KMS-11 (cell line): Measurements from ENCODE around the gene CEND1.

Experiments used
- H2AFZ ChIP-seq: fragments of 200-600 bp; sonication (generic); 2 replicates; pipeline ENCODE4 v1.6.1; 2016; ENCODE audit warnings: antibody characterized with exemption, mixed run types, low read depth
- H3K27ac ChIP-seq: fragments of 200-600 bp; sonication (generic); 2 replicates; pipeline ENCODE4 v1.6.1; 2016; ENCODE audit warnings: mild to moderate bottlenecking, mixed run types
- H3K27me3 ChIP-seq: fragments of 200-600 bp; sonication (generic); 2 replicates; pipeline ENCODE4 v1.6.1; 2017; ENCODE audit warnings: mild to moderate bottlenecking, low read depth, mixed run types, moderate library complexity; ENCODE audit not compliant: insufficient read depth
- H3K36me3 ChIP-seq: fragments of 200-600 bp; sonication (generic); 2 replicates; pipeline ENCODE4 v1.6.1; 2017; ENCODE audit warnings: mild to moderate bottlenecking, mixed run types; ENCODE audit not compliant: insufficient read depth
- H3K4me1 ChIP-seq: fragments of 200-600 bp; sonication (generic); 2 replicates; pipeline ENCODE4 v1.6.1; 2016; ENCODE audit warnings: mild to moderate bottlenecking, low read depth, mixed run types; ENCODE audit not compliant: poor library complexity, severe bottlenecking
- H3K4me2 ChIP-seq: fragments of 200-600 bp; sonication (generic); 2 replicates; pipeline ENCODE4 v1.7.0; 2016; ENCODE audit warnings: mild to moderate bottlenecking, mixed run types
- H3K4me3 ChIP-seq: fragments of 200-600 bp; sonication (generic); IDR thresholded peaks from 2 replicates; pipeline ENCODE4 v1.6.1; 2017; ENCODE audit warnings: low read depth, low read length, mixed read lengths; ENCODE audit not compliant: insufficient read depth
- H3K79me2 ChIP-seq: fragments of 200-600 bp; sonication (generic); 2 replicates; pipeline ENCODE4 v1.6.1; 2016; ENCODE audit warnings: low read depth, mixed run types; ENCODE audit not compliant: insufficient read depth
- H3K9ac ChIP-seq: fragments of 200-600 bp; sonication (generic); 2 replicates; pipeline ENCODE4 v1.6.1; 2016; ENCODE audit warnings: mild to moderate bottlenecking, mixed run types
- H4K20me1 ChIP-seq: fragments of 200-600 bp; sonication (generic); 2 replicates; pipeline ENCODE4 v1.6.1; 2016; ENCODE audit warnings: mild to moderate bottlenecking, mixed run types; ENCODE audit not compliant: insufficient read depth
- TF ChIP-seq, protein P1 (sequence below): fragments of 200-600 bp; sonication (generic); conservative IDR thresholded peaks from 2 replicates; pipeline ENCODE4 v1.6.1; 2017; ENCODE audit warnings: low read depth, mild to moderate bottlenecking, antibody characterized with exemption, low read length, moderate library complexity, mixed read lengths

Gene CEND1

DNA sequence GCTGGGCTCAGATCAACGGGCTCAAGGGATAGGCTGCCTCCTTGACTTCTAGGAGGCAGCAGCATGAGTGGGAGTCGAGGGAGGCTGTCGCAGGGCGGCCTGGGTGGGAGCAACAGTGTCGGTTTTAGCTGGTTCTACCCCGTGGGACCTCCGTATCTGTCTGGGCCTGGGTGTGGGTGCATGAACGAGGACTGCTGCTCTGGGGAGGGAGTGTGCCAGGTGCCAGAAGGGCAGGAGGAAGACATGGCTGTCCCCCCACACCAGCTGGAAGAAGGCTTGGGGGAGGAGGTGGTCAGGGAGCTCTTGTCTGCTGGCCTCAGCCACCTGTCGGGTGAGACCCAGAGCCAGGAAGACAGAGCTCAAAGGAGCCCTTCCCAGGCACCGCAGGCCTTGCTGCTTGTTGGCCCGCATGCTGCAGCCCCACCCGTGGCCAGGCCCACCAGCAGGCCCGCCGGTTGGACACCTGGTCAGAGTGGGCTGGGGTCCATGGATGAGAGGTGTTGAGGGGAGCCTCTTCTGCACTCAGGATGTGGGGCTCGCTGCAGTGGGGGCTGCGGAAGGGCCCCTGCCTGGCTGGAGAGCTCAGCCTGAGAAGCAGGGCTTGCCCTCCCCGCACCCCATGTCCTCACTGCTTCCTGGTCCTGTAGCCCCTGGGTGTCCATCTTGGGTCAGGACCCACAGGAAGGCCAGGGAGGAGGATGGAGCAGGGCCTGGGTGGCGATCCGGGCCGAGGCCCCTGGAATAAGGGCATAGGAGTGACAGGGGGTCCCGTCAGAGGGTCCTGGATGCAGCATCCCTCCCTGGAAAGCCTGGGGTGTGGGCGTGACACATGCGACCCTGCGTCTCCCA is 3.4 kb downstream of the CEND1 start:
- TF ChIP-seq, protein P1, sequence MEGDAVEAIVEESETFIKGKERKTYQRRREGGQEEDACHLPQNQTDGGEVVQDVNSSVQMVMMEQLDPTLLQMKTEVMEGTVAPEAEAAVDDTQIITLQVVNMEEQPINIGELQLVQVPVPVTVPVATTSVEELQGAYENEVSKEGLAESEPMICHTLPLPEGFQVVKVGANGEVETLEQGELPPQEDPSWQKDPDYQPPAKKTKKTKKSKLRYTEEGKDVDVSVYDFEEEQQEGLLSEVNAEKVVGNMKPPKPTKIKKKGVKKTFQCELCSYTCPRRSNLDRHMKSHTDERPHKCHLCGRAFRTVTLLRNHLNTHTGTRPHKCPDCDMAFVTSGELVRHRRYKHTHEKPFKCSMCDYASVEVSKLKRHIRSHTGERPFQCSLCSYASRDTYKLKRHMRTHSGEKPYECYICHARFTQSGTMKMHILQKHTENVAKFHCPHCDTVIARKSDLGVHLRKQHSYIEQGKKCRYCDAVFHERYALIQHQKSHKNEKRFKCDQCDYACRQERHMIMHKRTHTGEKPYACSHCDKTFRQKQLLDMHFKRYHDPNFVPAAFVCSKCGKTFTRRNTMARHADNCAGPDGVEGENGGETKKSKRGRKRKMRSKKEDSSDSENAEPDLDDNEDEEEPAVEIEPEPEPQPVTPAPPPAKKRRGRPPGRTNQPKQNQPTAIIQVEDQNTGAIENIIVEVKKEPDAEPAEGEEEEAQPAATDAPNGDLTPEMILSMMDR, result no peak
- H3K4me1 ChIP-seq, result peaks cover 12% of the 10 kb centered on the region
- H3K9ac ChIP-seq, result no peak overlapping the region
- H2AFZ ChIP-seq, result no peak overlapping the region
- H3K27ac ChIP-seq, result no peak overlapping the region
- H3K4me2 ChIP-seq, result no peak overlapping the region
- no peaks in the 10 kb centered on the region for H3K36me3 ChIP-seq
- no peaks in the 10 kb centered on the region for H3K79me2 ChIP-seq
- no peak overlapping the region for H3K4me3 ChIP-seq
- H4K20me1 ChIP-seq, result no peaks in the 10 kb centered on the region
- H3K27me3 ChIP-seq, result no peaks in the 10 kb centered on the region

DNA sequence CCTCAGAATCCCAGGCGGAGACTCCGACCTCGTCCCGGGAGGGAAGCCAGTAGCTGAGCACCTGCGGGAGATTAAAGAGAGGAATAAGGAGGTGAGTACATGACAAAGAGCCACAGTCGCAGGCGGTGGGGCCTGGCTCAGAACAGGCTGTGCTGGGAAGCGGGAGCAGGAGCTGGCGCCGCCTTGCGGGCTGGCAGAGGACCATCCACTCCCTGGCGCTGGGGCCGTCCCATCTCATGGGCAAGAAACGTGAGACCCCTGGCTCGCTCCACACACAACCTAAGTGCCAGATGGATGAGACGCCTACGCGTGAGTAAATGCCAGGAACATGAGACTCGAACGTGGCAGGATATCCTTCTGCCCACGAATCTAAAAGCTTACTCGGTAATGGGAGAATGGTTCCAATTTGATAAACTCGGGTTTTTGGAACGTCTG is 6.3 kb downstream of the CEND1 start:
- H3K27me3 ChIP-seq, result no peaks in the 10 kb centered on the region
- no peak overlapping the region for H3K4me2 ChIP-seq
- no peaks in the 10 kb centered on the region for H3K36me3 ChIP-seq
- H2AFZ ChIP-seq, result no peak overlapping the region
- TF ChIP-seq, protein P1, result no peak
- H3K4me3 ChIP-seq, result no peak overlapping the region
- peaks cover 2% of the 10 kb centered on the region for H3K4me1 ChIP-seq
- H3K27ac ChIP-seq, result no peak overlapping the region
- no peaks in the 10 kb centered on the region for H4K20me1 ChIP-seq
- no peaks in the 10 kb centered on the region for H3K79me2 ChIP-seq
- H3K9ac ChIP-seq, result no peak overlapping the region

DNA sequence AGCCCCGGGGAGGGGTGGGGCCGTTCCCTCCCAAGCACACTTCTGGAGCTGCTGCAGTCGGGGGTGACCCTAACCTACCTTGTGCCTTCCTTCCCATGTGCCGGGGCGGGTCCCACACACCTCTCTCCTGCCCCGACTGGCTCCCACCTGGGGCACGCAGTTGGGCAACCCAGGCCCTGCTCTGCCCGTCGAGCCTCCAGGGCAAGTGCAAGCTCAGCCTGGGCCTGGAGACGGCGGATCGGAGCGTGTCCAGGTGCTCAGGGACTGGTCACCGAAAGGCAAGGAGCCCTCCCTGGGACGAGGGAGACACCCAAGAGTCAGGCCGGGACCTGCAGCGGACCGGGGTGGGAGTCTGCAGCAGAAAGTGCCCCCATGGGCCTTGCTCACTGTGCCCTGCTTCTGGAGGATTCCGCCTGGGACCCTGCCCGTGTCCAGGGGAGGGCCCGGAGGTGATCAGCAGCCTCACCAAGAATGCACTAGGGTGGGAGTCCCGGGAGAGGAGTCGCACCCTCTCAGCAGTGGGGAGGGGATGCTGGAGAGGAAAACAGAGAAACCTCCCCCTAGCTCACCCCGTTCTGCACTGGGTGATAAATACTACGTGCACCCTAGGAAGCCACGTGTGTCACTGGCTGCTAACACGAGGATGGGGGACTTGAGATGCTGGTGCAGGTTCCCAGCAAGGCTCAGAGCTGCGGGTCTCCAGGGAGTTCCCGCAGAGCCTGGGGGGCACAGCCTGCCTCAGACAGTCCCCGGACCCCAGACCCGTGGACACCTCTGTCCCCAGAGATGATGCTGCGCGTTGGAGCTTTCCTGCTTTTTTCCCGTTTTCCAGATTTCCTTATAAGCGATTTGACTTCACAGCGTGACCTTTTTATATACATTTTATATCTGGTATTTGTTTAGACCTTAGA is 7.4 kb downstream of the CEND1 start:
- Histone ChIP-seq H3K4me2 (no peak overlapping the region), H3K36me3 (no peaks in the 10 kb centered on the region), H4K20me1 (no peaks in the 10 kb centered on the region), H3K4me3 (no peak overlapping the region), H3K27ac (no peak overlapping the region), H3K79me2 (no peaks in the 10 kb centered on the region), H3K9ac (no peak overlapping the region), H3K27me3 (no peaks in the 10 kb centered on the region), H2AFZ (no peak overlapping the region), H3K4me1 (peaks cover 5% of the 10 kb centered on the region)
- TF ChIP-seq, protein P1, result no peak

DNA sequence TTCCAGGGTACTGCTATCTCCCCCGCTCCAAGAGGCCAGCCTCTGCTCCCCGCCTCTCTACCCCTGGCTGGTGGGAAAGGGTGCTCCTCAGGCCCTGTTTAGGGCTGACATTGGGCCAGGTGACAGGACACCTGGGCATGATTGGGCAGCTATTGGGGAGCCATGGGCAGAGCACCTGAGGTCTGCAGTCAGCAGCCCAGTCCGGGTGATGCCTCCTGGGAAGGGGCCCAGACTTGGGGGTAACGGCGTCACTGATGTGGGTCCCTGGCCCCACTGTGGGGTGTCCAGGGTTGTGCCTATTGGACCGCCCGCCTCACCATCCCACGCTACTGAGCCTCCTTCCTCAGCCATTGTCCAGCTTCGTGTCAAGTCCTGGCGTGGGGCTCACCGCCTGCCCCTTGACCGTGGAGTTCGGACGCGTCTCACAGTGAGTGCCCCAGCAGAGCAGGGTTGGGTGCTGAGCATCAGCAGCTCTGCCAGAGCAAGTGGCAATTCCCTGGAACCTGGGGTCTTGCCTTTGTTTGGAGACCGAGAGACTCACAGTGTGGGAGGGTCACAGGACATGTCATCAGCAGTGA is 9.8 kb downstream of the CEND1 start:
- peaks cover 18% of the 10 kb centered on the region for H3K79me2 ChIP-seq
- H3K4me3 ChIP-seq, result no peak overlapping the region
- no peak overlapping the region for H3K27ac ChIP-seq
- no peaks in the 10 kb centered on the region for H3K36me3 ChIP-seq
- no peaks in the 10 kb centered on the region for H3K27me3 ChIP-seq
- no peaks in the 10 kb centered on the region for H4K20me1 ChIP-seq
- no peak overlapping the region for H2AFZ ChIP-seq
- TF ChIP-seq, protein P1, result no peak
- peaks cover 12% of the 10 kb centered on the region for H3K4me1 ChIP-seq
- no peak overlapping the region for H3K9ac ChIP-seq
- H3K4me2 ChIP-seq, result no peak overlapping the region
